Endothelial cell of umbilical vein (primary cell): Measurements from ENCODE around the gene MYBPHL. TPM values are rescaled to one million over a fixed set of nuclear protein-coding genes. Genes with fewer than 3 reads are reported as not detected.

Experiments used
- BruUV-seq: library from RNA; stranded (reverse); fragments of 400-500 nt; replicated peaks from 2 replicates; lab custom pipeline; 2021; lab: Mats Ljungman, UMichigan
- CTCF ChIA-PET: fragments of 300-600, 350-600 bp; sonication (Branson Sonifier 250); formaldehyde crosslinking; loops from one replicate; lab custom pipeline; 2021; ENCODE audit warnings: antibody characterized with exemption, inconsistent platforms; lab: Charles Lee
- POLR2A ChIA-PET: fragments of 300-600, 350-600 bp; sonication (Branson Sonifier 250); formaldehyde crosslinking; loops from one replicate; lab custom pipeline; 2021; ENCODE audit warnings: antibody characterized with exemption, inconsistent platforms; lab: Charles Lee
- DNase-seq: peaks from one replicate; pipeline ENCODE4 v3.0.0-alpha.2; 2011; ENCODE audit warnings: low read depth, low spot score
- FAIRE-seq: peaks from 2 replicates; lab custom pipeline; 2011; peaks lifted over from hg19 to GRCh38; lab: Jason Lieb, UNC
- H2AFZ ChIP-seq: 2 replicates; pipeline ENCODE4 v1.6.0; 2012; ENCODE audit warnings: low read depth, low read length, control low read depth, inconsistent platforms
- H3K27ac ChIP-seq: 2 replicates; pipeline ENCODE4 v1.5.1; 2011; ENCODE audit warnings: low read depth, mild to moderate bottlenecking, control low read depth, low read length, moderate library complexity; ENCODE audit not compliant: insufficient read depth
- H3K27me3 ChIP-seq, 2 experiments: 2 replicates each; pipeline versions ENCODE4 v1.6.0 to v1.6.1; 2011; ENCODE audit warnings: low read length in 2 of 2, mixed read lengths in 1 of 2; ENCODE audit not compliant: control insufficient read depth in 2 of 2, insufficient read depth in 2 of 2
- H3K36me3 ChIP-seq, 2 experiments: 2 replicates in 1 of 2; 3 replicates in 1 of 2; pipeline ENCODE4 v1.5.1; 2011; ENCODE audit warnings: low read length in 2 of 2, mild to moderate bottlenecking in 1 of 2, moderate library complexity in 1 of 2; ENCODE audit not compliant: control insufficient read depth in 2 of 2, insufficient read depth in 2 of 2; ENCODE audit errors: extremely low read depth in 1 of 2
- H3K4me1 ChIP-seq: 3 replicates; pipeline ENCODE4 v1.5.1; 2011; ENCODE audit warnings: mild to moderate bottlenecking, low read length; ENCODE audit not compliant: control insufficient read depth, insufficient read depth; ENCODE audit errors: extremely low read depth
- H3K4me2 ChIP-seq: 2 replicates; pipeline ENCODE4 v1.6.1; 2011; ENCODE audit warnings: low read length, control low read depth, mixed read lengths; ENCODE audit not compliant: insufficient read depth
- H3K4me3 ChIP-seq, 3 experiments: fragments of 200-600 bp in 1 of 3; sonication (generic), shearing (Covaris generic) in 1 of 3; replicated peaks in 1 of 3; 2 replicates each; pipeline ENCODE4 v1.5.1; 2011 to 2016; ENCODE audit warnings: control low read depth in 3 of 3, low read length in 3 of 3, mild to moderate bottlenecking in 2 of 3, inconsistent platforms in 1 of 3, low read depth in 1 of 3, moderate library complexity in 1 of 3; ENCODE audit not compliant: insufficient read depth in 1 of 3
- H3K79me2 ChIP-seq: 2 replicates; pipeline ENCODE4 v1.6.0; 2012; ENCODE audit warnings: low read length, inconsistent platforms; ENCODE audit not compliant: control insufficient read depth, insufficient read depth
- H3K9ac ChIP-seq: replicated peaks from 2 replicates; pipeline ENCODE3; 2011; ENCODE audit warnings: low read length, control low read depth; ENCODE audit not compliant: insufficient read depth; ENCODE audit errors: extremely low read depth
- H3K9me1 ChIP-seq: replicated peaks from 3 replicates; pipeline ENCODE4 v1.6.0; 2011; ENCODE audit warnings: mild to moderate bottlenecking, low read length; ENCODE audit not compliant: control insufficient read depth, insufficient read depth; ENCODE audit errors: extremely low read depth
- H3K9me3 ChIP-seq: replicated peaks from 2 replicates; pipeline ENCODE4 v1.5.1; 2012; ENCODE audit warnings: low read length, inconsistent platforms; ENCODE audit not compliant: control insufficient read depth, insufficient read depth
- H4K20me1 ChIP-seq: replicated peaks from 2 replicates; pipeline ENCODE3; 2011; ENCODE audit warnings: mild to moderate bottlenecking, low read length; ENCODE audit not compliant: control insufficient read depth, insufficient read depth; ENCODE audit errors: extremely low read depth
- EZH2 ChIP-seq: IDR thresholded peaks from 2 replicates; pipeline ENCODE4 v1.6.1; 2012; ENCODE audit warnings: borderline replicate concordance, low read depth, mild to moderate bottlenecking, moderate library complexity, low read length, inconsistent platforms; ENCODE audit not compliant: severe bottlenecking
- FOS ChIP-seq: IDR thresholded peaks from 2 replicates; pipeline ENCODE4 v1.6.1; 2011; ENCODE audit warnings: mild to moderate bottlenecking, low read length, moderate library complexity, borderline replicate concordance; ENCODE audit not compliant: insufficient read depth
- GATA2 ChIP-seq: IDR thresholded peaks from 2 replicates; pipeline ENCODE4 v1.7.0; 2011; ENCODE audit warnings: low read depth, mild to moderate bottlenecking, moderate library complexity, mixed read lengths, low read length; ENCODE audit not compliant: insufficient read length, insufficient read depth
- JUN ChIP-seq: IDR thresholded peaks from 2 replicates; pipeline ENCODE4 v1.6.1; 2011; ENCODE audit warnings: borderline replicate concordance, low read depth; ENCODE audit not compliant: insufficient read length, insufficient read depth
- MYC ChIP-seq: IDR thresholded peaks from one replicate; pipeline ENCODE4 v1.6.1; 2011; ENCODE audit warnings: mild to moderate bottlenecking, low read depth, low read length
- POLR2A ChIP-seq: IDR thresholded peaks from 2 replicates; pipeline ENCODE4 v1.6.1; 2012; ENCODE audit warnings: low read depth, mild to moderate bottlenecking, control low read depth, low read length
- POLR2AphosphoS5 ChIP-seq: IDR thresholded peaks from 2 replicates; pipeline ENCODE4 v1.6.1; 2012; ENCODE audit warnings: low read depth, mild to moderate bottlenecking, control low read depth, low read length, moderate library complexity; ENCODE audit not compliant: insufficient read depth
- dilution Hi-C: fragments of 300-500 bp; cut with MboI; formaldehyde crosslinking; loops from one replicate; pipeline ENCODE4 v1.15.0; 2019; ENCODE audit warnings: low sequenced_read_pairs; ENCODE audit not compliant: extremely low pct_ligation_motif_present
- intact Hi-C: fragments of 100-400 bp; cut with micrococcal nuclease; formaldehyde crosslinking; loops from one replicate; pipeline ENCODE4 v1.10.0; 2022
- polyA plus RNA-seq, 4 experiments: library from polyadenylated mRNA; depleted of rRNA in 3 of 4; stranded (reverse) in 3 of 4; unstranded in 1 of 4; fragments of >200 nt; gene quantifications; 2 replicates each; pipeline versions ENCODE4 v1.2.1 to v1.2.3, GENCODE V29; 2011 to 2012; ENCODE audit warnings: missing spikeins in 1 of 4
- total RNA-seq: library from RNA; stranded (reverse); gene quantifications from 2 replicates; pipeline ENCODE4 v1.2.3, GENCODE V29; 2021
- TF ChIP-seq, protein P1 (sequence below), 2 donors: IDR thresholded peaks; 1 replicate in 1 of 2; 2 replicates in 1 of 2; pipeline ENCODE4 v1.5.1; 2011; ENCODE audit warnings: low read length in 2 of 2, mild to moderate bottlenecking in 2 of 2, moderate library complexity in 2 of 2, control low read depth in 1 of 2, inconsistent platforms in 1 of 2, low read depth in 1 of 2; ENCODE audit not compliant: insufficient read depth in 1 of 2; ENCODE audit errors: extremely low read depth in 1 of 2
- TF ChIP-seq, protein P2 (sequence below): IDR thresholded peaks from 2 replicates; pipeline ENCODE4 v1.6.1; 2011; ENCODE audit not compliant: insufficient read depth, insufficient read length

MYBPHL gene
- total and polyA plus RNA-seq, 2 donors (not counting 3 experiments of a cell fraction or from before 2014, with no cell fraction given) = not detected

DNA sequence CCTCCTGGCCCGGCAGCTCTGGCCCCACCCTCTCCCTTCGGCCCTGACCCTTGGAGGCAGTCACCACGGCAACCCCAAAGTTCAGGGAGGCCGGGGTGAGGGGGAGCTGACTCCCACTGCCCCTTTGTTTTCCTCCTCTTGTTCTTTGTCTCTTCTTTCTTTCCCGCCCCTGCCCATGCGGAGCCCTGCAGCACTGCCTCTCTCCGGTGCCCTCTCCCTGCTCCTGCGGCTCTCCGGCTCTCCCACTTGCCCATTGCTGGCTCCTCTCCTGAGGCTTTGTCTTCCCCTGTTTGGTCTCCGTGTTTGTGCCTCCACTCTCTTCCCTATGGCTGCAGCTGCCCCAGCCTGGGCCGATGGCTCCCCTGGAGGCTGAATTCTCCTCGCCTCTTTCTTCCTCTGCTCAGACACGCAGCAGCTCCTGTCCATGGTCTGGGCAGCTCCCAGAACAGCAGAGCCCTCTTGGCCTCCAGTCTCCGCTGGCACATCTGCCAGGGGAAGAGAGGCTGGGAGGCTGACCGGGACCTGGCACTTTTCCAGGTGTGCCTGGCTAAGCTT lies 51.6 kb downstream of the MYBPHL start:
- peaks cover 1 to 6% of the 10 kb centered on the region in 2 experiments for H3K27me3 ChIP-seq
- dilution Hi-C loops = no loop called here
- intact Hi-C loops = no loop called here
- no TSS peak for BruUV-seq
- H3K4me1 ChIP-seq = no peaks in the 10 kb centered on the region
- ChIA-PET CTCF (interaction anchor here (1.0 to 2.1 kb wide), 3 partner anchors 9 to 278 kb away, joined by 3 to 6 read pairs (median 5); no protein-coding TSS in a partner anchor), POLR2A (no interaction called here)
- H4K20me1 ChIP-seq = no peaks in the 10 kb centered on the region
- H3K4me2 ChIP-seq = no peak overlapping the region
- H3K9ac ChIP-seq = no peak overlapping the region
- DNase-seq (no peak), FAIRE-seq (no peak)
- no peaks in the 10 kb centered on the region for H3K9me3 ChIP-seq
- H3K36me3 ChIP-seq = no peaks in the 10 kb centered on the region
- no peak overlapping the region for H3K27ac ChIP-seq
- no peaks in the 10 kb centered on the region for H3K9me1 ChIP-seq
- no peak overlapping the region for H2AFZ ChIP-seq
- TF ChIP-seq EZH2 (no peak), POLR2AphosphoS5 (no peak), POLR2A (no peak)
- TF ChIP-seq, protein P1, sequence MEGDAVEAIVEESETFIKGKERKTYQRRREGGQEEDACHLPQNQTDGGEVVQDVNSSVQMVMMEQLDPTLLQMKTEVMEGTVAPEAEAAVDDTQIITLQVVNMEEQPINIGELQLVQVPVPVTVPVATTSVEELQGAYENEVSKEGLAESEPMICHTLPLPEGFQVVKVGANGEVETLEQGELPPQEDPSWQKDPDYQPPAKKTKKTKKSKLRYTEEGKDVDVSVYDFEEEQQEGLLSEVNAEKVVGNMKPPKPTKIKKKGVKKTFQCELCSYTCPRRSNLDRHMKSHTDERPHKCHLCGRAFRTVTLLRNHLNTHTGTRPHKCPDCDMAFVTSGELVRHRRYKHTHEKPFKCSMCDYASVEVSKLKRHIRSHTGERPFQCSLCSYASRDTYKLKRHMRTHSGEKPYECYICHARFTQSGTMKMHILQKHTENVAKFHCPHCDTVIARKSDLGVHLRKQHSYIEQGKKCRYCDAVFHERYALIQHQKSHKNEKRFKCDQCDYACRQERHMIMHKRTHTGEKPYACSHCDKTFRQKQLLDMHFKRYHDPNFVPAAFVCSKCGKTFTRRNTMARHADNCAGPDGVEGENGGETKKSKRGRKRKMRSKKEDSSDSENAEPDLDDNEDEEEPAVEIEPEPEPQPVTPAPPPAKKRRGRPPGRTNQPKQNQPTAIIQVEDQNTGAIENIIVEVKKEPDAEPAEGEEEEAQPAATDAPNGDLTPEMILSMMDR (IDR thresholded peaks at IDR 0.05; ENCODE audit: extremely low read depth in 1 of 2, insufficient read depth in 1 of 2, low read depth in 1 of 2, low read length in 2 of 2) = no peak
- H3K79me2 ChIP-seq = no peaks in the 10 kb centered on the region
- no peak overlapping the region for H3K4me3 ChIP-seq

DNA sequence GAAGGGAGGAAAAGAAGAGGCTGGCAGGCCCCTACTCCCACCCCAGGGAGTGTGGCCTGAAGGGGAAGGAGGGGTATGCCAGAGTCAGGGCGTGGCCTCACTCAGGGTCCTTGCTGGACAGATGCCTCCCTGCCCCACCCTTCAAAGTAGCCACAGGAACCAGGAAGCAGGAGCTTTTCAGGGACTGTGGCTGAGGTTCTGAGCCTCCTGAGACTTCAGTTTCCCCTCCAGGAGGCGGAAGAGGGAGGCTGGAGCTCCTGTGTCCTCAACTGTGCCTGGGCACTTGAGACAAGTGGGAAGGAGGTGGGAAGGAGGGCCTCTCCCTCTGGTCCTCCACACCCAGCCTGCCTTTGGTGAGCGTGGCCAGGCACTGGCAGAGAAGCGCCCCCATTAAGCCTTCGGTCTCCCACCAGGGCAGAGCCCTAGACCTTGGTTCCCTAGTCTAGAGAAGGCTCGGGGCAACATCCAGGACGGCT lies 52.2 kb downstream of the MYBPHL start:
- no peaks in the 10 kb centered on the region for H3K36me3 ChIP-seq
- ChIA-PET CTCF (interaction anchor here (1.1 to 1.6 kb wide), 4 partner anchors 9 to 28 kb away, joined by 3 to 5 read pairs (median 4); partner anchors contain the start of gene PSRC1), POLR2A (no interaction called here)
- dilution Hi-C loops = no loop called here
- no peak for TF ChIP-seq POLR2AphosphoS5
- TF ChIP-seq JUN = no peak
- no peak for TF ChIP-seq EZH2
- no peak for TF ChIP-seq GATA2
- TF ChIP-seq POLR2A = no peak
- TF ChIP-seq, protein P2, sequence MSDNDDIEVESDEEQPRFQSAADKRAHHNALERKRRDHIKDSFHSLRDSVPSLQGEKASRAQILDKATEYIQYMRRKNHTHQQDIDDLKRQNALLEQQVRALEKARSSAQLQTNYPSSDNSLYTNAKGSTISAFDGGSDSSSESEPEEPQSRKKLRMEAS = no peak
- TF ChIP-seq MYC = no peak
- TF ChIP-seq FOS = no peak
- TF ChIP-seq, protein P1 (IDR thresholded peaks at IDR 0.05; ENCODE audit: extremely low read depth in 1 of 2, insufficient read depth in 1 of 2, low read depth in 1 of 2, low read length in 2 of 2) = no peak
- DNase-seq = no peak
- H3K9me1 ChIP-seq = no peaks in the 10 kb centered on the region
- no peak overlapping the region for H2AFZ ChIP-seq
- H3K4me2 ChIP-seq = no peak overlapping the region
- BruUV-seq = no TSS peak
- H3K79me2 ChIP-seq = no peaks in the 10 kb centered on the region
- no peak overlapping the region for H3K4me3 ChIP-seq
- intact Hi-C loops = no loop called here
- H3K27me3 ChIP-seq = peaks cover 3 to 8% of the 10 kb centered on the region in 2 experiments
- no peak for FAIRE-seq
- H3K9me3 ChIP-seq = no peaks in the 10 kb centered on the region
- H4K20me1 ChIP-seq = no peaks in the 10 kb centered on the region
- no peak overlapping the region for H3K9ac ChIP-seq
- H3K4me1 ChIP-seq = no peaks in the 10 kb centered on the region
- H3K27ac ChIP-seq = no peak overlapping the region
